DOHH2 (cell line): ENCODE results near the gene CHPF.

Source experiments
- H3F3A ChIP-seq: fragments of 200-600 bp; sonication (generic), shearing (Covaris generic); 2 replicates; pipeline ENCODE4 v1.6.0; 2016; ENCODE audit warnings: antibody characterized with exemption, mild to moderate bottlenecking; ENCODE audit not compliant: control insufficient read depth, insufficient read depth
- H3K27ac ChIP-seq: fragments of 200-600 bp; sonication (generic); 2 replicates; pipeline ENCODE4 v1.5.1; 2014; ENCODE audit warnings: low read depth, mild to moderate bottlenecking, low read length, moderate library complexity
- H3K27me3 ChIP-seq: fragments of 200-600 bp; sonication (generic); 2 replicates; pipeline ENCODE4 v1.6.1; 2014; ENCODE audit warnings: mild to moderate bottlenecking, low read length, mixed read lengths; ENCODE audit not compliant: control insufficient read depth
- H3K36me3 ChIP-seq: fragments of 200-600 bp; sonication (generic); 2 replicates; pipeline ENCODE4 v1.6.1; 2014; ENCODE audit warnings: mild to moderate bottlenecking, low read length, moderate library complexity, mixed read lengths; ENCODE audit not compliant: control insufficient read depth
- H3K4me1 ChIP-seq: fragments of 200-600 bp; sonication (generic); 2 replicates; pipeline ENCODE4 v1.6.1; 2014; ENCODE audit warnings: mild to moderate bottlenecking, low read length, mixed read lengths; ENCODE audit not compliant: control insufficient read depth
- H3K4me2 ChIP-seq: fragments of 200-600 bp; sonication (generic); 2 replicates; pipeline ENCODE4 v1.6.0; 2014; ENCODE audit warnings: mild to moderate bottlenecking, low read length, moderate library complexity
- H3K4me3 ChIP-seq: fragments of 200-600 bp; sonication (generic); 2 replicates; pipeline ENCODE4 v1.5.1; 2014; ENCODE audit warnings: mild to moderate bottlenecking, low read length, mixed read lengths
- H3K79me2 ChIP-seq: fragments of 200-600 bp; sonication (generic); 2 replicates; pipeline ENCODE4 v1.6.1; 2014; ENCODE audit warnings: mild to moderate bottlenecking, low read length, mixed read lengths; ENCODE audit not compliant: control insufficient read depth
- H3K9me2 ChIP-seq: fragments of 200-600 bp; sonication (generic); replicated peaks from 2 replicates; pipeline ENCODE4 v1.6.1; 2014; ENCODE audit warnings: mild to moderate bottlenecking, low read length, mixed read lengths; ENCODE audit not compliant: control insufficient read depth
- H3K9me3 ChIP-seq: fragments of 200-600 bp; sonication (generic); 2 replicates; pipeline ENCODE4 v1.6.1; 2014; ENCODE audit warnings: antibody characterized with exemption, low read length, mixed read lengths; ENCODE audit not compliant: control insufficient read depth, insufficient read depth
- H4K20me1 ChIP-seq: fragments of 200-600 bp; sonication (generic); 2 replicates; pipeline ENCODE4 v1.6.0; 2014; ENCODE audit warnings: low read depth, mild to moderate bottlenecking, antibody characterized with exemption, low read length, moderate library complexity; ENCODE audit not compliant: control insufficient read depth, insufficient read depth
- EZH2phosphoT487 ChIP-seq: fragments of 200-600 bp; sonication (generic); IDR thresholded peaks from 2 replicates; pipeline ENCODE4 v1.6.1; 2017; ENCODE audit warnings: borderline replicate concordance, mild to moderate bottlenecking, antibody characterized with exemption, low read length, moderate library complexity, mixed read lengths
- TF ChIP-seq, protein P1 (sequence below): fragments of 200-600 bp; sonication (generic); IDR thresholded peaks from one replicate; pipeline ENCODE4 v1.5.1; 2014; ENCODE audit warnings: antibody characterized with exemption, mild to moderate bottlenecking, low read depth, low read length; ENCODE audit not compliant: poor library complexity, severe bottlenecking

CHPF gene

DNA sequence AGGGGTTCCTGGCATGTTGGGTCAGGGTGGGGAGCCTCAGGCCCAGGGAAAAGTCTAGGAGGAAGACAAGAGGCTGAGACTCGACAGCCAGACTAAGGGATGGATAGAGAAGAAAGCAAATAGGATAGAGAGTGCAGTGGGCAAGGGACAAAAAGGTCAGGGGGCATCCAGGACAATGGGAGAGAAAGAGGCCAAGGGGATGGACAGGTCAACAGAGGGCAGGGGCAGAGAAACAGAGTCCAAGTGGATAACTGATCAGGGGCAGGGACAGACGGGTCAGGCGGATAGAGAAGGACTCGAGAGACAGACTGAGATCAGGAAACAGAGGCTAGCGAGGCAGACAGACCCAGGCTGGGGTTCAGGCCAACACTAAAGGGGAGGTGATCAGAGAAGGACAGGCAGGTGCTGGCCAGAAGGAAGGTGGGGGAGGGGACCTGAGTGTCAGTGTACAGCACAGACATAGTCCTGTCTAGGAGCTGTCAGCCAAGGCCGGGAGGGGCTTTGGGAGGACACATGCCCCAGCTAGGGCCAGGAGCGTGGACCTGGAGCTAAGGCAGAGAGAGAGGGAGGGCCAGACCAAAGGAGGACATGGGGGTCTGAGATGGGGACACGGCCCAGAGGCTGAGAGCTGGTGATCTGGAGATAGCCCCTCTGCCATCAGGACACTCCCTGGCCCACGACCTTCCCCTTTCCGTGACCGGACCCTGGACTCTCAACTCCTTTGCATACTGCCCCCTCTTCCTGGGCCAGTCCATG is 17.1 kb downstream of the CHPF start:
- Histone ChIP-seq H3K9me2 (no peaks in the 10 kb centered on the region), H3K27me3 (peaks cover 85% of the 10 kb centered on the region), H3K4me2 (no peak overlapping the region), H3K9me3 (no peaks in the 10 kb centered on the region), H3K4me1 (no peaks in the 10 kb centered on the region), H3K79me2 (no peaks in the 10 kb centered on the region), H4K20me1 (0 out of 2 replicates have a peak, but pooled peaks cover 4% of the 10 kb centered on the region), H3F3A (no peaks in the 10 kb centered on the region), H3K4me3 (no peak overlapping the region), H3K36me3 (no peaks in the 10 kb centered on the region), H3K27ac (no peak overlapping the region)
- no peak for TF ChIP-seq EZH2phosphoT487
- TF ChIP-seq, protein P1, sequence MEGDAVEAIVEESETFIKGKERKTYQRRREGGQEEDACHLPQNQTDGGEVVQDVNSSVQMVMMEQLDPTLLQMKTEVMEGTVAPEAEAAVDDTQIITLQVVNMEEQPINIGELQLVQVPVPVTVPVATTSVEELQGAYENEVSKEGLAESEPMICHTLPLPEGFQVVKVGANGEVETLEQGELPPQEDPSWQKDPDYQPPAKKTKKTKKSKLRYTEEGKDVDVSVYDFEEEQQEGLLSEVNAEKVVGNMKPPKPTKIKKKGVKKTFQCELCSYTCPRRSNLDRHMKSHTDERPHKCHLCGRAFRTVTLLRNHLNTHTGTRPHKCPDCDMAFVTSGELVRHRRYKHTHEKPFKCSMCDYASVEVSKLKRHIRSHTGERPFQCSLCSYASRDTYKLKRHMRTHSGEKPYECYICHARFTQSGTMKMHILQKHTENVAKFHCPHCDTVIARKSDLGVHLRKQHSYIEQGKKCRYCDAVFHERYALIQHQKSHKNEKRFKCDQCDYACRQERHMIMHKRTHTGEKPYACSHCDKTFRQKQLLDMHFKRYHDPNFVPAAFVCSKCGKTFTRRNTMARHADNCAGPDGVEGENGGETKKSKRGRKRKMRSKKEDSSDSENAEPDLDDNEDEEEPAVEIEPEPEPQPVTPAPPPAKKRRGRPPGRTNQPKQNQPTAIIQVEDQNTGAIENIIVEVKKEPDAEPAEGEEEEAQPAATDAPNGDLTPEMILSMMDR = no peak

DNA sequence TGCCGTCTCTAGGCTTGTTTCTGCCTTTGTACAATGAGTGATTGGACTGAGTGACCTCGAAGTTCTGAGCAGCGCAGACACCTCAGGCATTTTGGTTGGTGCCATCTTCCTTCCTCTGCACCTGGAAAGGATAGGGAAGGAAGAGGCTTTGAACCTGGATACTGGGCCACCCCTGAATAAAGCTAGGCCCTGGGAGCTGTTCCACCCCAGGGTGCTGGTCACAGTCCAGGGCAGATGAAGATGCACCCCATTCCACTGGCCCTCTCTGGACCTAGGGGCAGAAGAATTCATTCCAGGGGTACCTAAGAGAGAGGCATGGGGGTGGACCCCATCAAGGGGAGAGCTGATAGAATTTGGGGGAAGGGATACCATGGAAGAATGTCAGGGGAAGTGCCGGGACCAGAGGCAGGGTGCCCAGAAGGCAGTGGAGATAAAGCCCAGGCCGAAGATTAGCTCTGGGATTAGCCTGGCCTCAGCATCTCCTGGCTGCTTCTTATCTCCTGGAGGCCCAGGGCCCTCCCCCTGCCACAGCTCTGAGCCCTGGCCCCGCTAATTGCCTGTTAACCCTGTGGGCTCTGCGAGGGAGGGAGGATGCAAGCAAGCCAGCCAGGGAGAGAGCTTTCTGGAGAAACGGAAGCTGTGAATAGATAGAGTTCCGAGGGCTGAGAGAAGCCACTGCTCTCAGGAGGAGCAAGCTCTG is 17.9 kb downstream of the CHPF start:
- Histone ChIP-seq H3F3A (no peaks in the 10 kb centered on the region), H3K9me2 (no peaks in the 10 kb centered on the region), H3K4me1 (no peaks in the 10 kb centered on the region), H3K36me3 (no peaks in the 10 kb centered on the region), H4K20me1 (0 out of 2 replicates have a peak, but pooled peaks cover 4% of the 10 kb centered on the region), H3K4me2 (no peak overlapping the region), H3K9me3 (no peaks in the 10 kb centered on the region), H3K4me3 (no peak overlapping the region), H3K79me2 (no peaks in the 10 kb centered on the region), H3K27me3 (peaks cover 88% of the 10 kb centered on the region), H3K27ac (no peak overlapping the region)
- TF ChIP-seq EZH2phosphoT487 = no peak
- TF ChIP-seq, protein P1 = no peak

DNA sequence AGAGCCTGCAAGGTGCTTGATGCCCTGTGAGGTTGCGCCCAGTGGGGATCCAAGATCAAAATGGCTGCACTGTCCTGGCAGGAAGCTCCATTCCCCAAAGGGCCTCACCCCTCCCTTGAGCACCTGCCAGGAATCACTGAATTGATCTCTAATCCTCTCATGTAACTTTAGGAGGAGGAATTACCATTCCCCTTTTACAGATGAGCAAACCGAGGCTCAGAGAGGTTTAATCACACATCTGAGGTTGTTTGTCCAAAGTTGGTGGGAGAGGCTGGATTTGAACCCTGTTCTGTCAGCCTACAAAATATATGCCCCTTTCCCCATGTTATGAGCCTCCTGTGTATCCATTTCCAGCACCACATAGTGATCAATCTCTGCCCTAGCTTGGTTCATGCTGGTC is 18.8 kb downstream of the CHPF start:
- Histone ChIP-seq H3F3A (no peaks in the 10 kb centered on the region), H3K27me3 (peaks cover 88% of the 10 kb centered on the region), H3K4me3 (no peak overlapping the region), H3K9me2 (no peaks in the 10 kb centered on the region), H3K4me1 (no peaks in the 10 kb centered on the region), H3K9me3 (no peaks in the 10 kb centered on the region), H3K79me2 (no peaks in the 10 kb centered on the region), H3K4me2 (no peak overlapping the region), H4K20me1 (0 out of 2 replicates have a peak, but pooled peaks cover 3% of the 10 kb centered on the region), H3K36me3 (no peaks in the 10 kb centered on the region), H3K27ac (no peak overlapping the region)
- TF ChIP-seq EZH2phosphoT487 = no peak
- TF ChIP-seq, protein P1 = no peak
